Natural killer cell (primary cell): ENCODE measurements around the gene TECTB. TPM values are rescaled to one million over a fixed set of nuclear protein-coding genes. Genes with fewer than 3 reads are reported as not detected.

Experiments
- ATAC-seq, 3 donors: fragments of 150-1000 bp in 2 of 3; fragments of 200-7000 bp in 1 of 3; cut with Tn5 transposase; 1 replicate in 1 of 3; 2 replicates in 2 of 3; pipeline ENCODE4 v1.10.0; 2021; ENCODE audit warnings: mild to moderate bottlenecking in 2 of 3, moderate library complexity in 2 of 3
- DNase-seq, 2 donors: peaks; one replicate each; pipeline versions ENCODE4 v3.0.0 to v3.0.0-alpha.2; 2013 to 2021; ENCODE audit warnings: mixed read lengths in 1 of 2
- H3K27ac ChIP-seq: one replicate; pipeline ENCODE4 v1.5.1; 2013; ENCODE audit warnings: mild to moderate bottlenecking, low read length
- H3K27me3 ChIP-seq: one replicate; pipeline ENCODE4 v1.6.1; 2013; ENCODE audit warnings: low read length; ENCODE audit not compliant: control insufficient read depth, insufficient read depth
- H3K36me3 ChIP-seq: one replicate; pipeline ENCODE4 v1.6.1; 2013; ENCODE audit warnings: low read length; ENCODE audit not compliant: control insufficient read depth, insufficient read depth
- H3K4me1 ChIP-seq: one replicate; pipeline ENCODE4 v1.6.1; 2013; ENCODE audit warnings: low read length; ENCODE audit not compliant: control insufficient read depth, insufficient read depth
- H3K4me3 ChIP-seq: one replicate; pipeline ENCODE4 v1.5.1; 2013; ENCODE audit warnings: low read length
- H3K9me3 ChIP-seq: one replicate; pipeline ENCODE4 v1.6.1; 2013; ENCODE audit warnings: low read length; ENCODE audit not compliant: control insufficient read depth, insufficient read depth
- H3K27ac Mint-ChIP-seq, 2 donors: one replicate each; pipeline ENCODE4 v1.8.0; 2022; ENCODE audit warnings: mild to moderate bottlenecking in 2 of 2, mixed read lengths in 2 of 2, moderate library complexity in 1 of 2
- H3K27me3 Mint-ChIP-seq, 2 donors: one replicate each; pipeline ENCODE4 v1.8.0; 2022; ENCODE audit warnings: low read depth in 2 of 2, mixed read lengths in 2 of 2
- H3K36me3 Mint-ChIP-seq: one replicate; pipeline ENCODE4 v1.8.0; 2022; ENCODE audit warnings: mixed read lengths
- H3K4me1 Mint-ChIP-seq, 2 donors: one replicate each; pipeline ENCODE4 v1.8.0; 2022; ENCODE audit warnings: mixed read lengths in 2 of 2
- H3K4me3 Mint-ChIP-seq: one replicate; pipeline ENCODE4 v1.8.0; 2022; ENCODE audit warnings: mild to moderate bottlenecking, moderate library complexity, mixed read lengths
- H3K9me3 Mint-ChIP-seq, 2 donors: one replicate each; pipeline ENCODE4 v1.8.0; 2022; ENCODE audit warnings: mixed read lengths in 2 of 2
- CTCF ChIP-seq: fragments of 200-600 bp; IDR thresholded peaks from one replicate; pipeline ENCODE4 v1.8.0; 2022; ENCODE audit warnings: antibody characterized with exemption
- WGBS: methylation state at CpG from one replicate; pipeline ENCODE4 v1.1.7; 2013; ENCODE audit warnings: missing lambda C conversion rate; ENCODE audit not compliant: insufficient coverage; 5-methylcytosine and 5-hydroxymethylcytosine counted together
- intact Hi-C: fragments of 100-400 bp; cut with micrococcal nuclease; formaldehyde crosslinking; loops from one replicate; pipeline ENCODE4 v1.14.2; 2022
- total RNA-seq, 4 donors: library from RNA; stranded (reverse); fragments of 120-200 nt in 1 of 4; gene quantifications; one replicate each; pipeline versions ENCODE4 v1.2.3 to v1.2.4, GENCODE V29; 2013 to 2022

TECTB gene
- total RNA-seq, 3 donors from 2014 or later (not counting 1 experiment from before 2014, with no cell fraction given), result not detected

- no peak overlapping the region for H3K27ac Mint-ChIP-seq
- no peaks in the 10 kb centered on the region for H3K36me3 ChIP-seq
- no peak for ATAC-seq
- H3K4me3 Mint-ChIP-seq, result no peak overlapping the region
- intact Hi-C loops, result no loop called here
- no peaks in the 10 kb centered on the region for H3K36me3 Mint-ChIP-seq
- DNase-seq, result no peak
- H3K9me3 ChIP-seq, result no peaks in the 10 kb centered on the region
- no peaks in the 10 kb centered on the region for H3K9me3 Mint-ChIP-seq
- no peak overlapping the region for H3K4me3 ChIP-seq
- no peaks in the 10 kb centered on the region for H3K4me1 ChIP-seq
- no peak for TF ChIP-seq CTCF
- no peaks in the 10 kb centered on the region for H3K4me1 Mint-ChIP-seq
- H3K27me3 Mint-ChIP-seq, result peaks cover 6 to 15% of the 10 kb centered on the region in 2 donors
- H3K27me3 ChIP-seq, result no peaks in the 10 kb centered on the region
- H3K27ac ChIP-seq, result no peak overlapping the region
Observed at GRCh38 chr10:112259688-112260087, 23.5 kb upstream of the TECTB start.

- no peak overlapping the region for H3K27ac Mint-ChIP-seq
- H3K27me3 Mint-ChIP-seq, result peaks cover 6 to 15% of the 10 kb centered on the region in 2 donors
- no peak for DNase-seq
- H3K4me1 Mint-ChIP-seq, result no peaks in the 10 kb centered on the region
- intact Hi-C loops, result no loop called here
- no peak overlapping the region for H3K4me3 Mint-ChIP-seq
- no peak for TF ChIP-seq CTCF
- H3K9me3 Mint-ChIP-seq, result no peaks in the 10 kb centered on the region
- no peak overlapping the region for H3K4me3 ChIP-seq
- ATAC-seq, result no peak
- H3K27me3 ChIP-seq, result no peaks in the 10 kb centered on the region
- H3K4me1 ChIP-seq, result no peaks in the 10 kb centered on the region
- no peaks in the 10 kb centered on the region for H3K9me3 ChIP-seq
- H3K36me3 ChIP-seq, result no peaks in the 10 kb centered on the region
- WGBS, result 81% methylated on average over 4 of the region's 5 CpGs
- no peaks in the 10 kb centered on the region for H3K36me3 Mint-ChIP-seq
- H3K27ac ChIP-seq, result no peak overlapping the region
Observed at GRCh38 chr10:112260831-112261230, 22.4 kb upstream of the TECTB start.

GRCh38 chr10:112261281-112261822 lies 21.8 kb upstream of the TECTB start:
- WGBS, result 84% methylated on average over 4 of the region's 4 CpGs
- Histone ChIP-seq H3K9me3 (no peaks in the 10 kb centered on the region), H3K27ac (no peak overlapping the region), H3K4me1 (no peaks in the 10 kb centered on the region), H3K4me3 (no peak overlapping the region), H3K36me3 (no peaks in the 10 kb centered on the region), H3K27me3 (no peaks in the 10 kb centered on the region)
- no peak overlapping the region for H3K4me3 Mint-ChIP-seq
- TF ChIP-seq CTCF, result no peak
- no peak for DNase-seq
- no peaks in the 10 kb centered on the region for H3K36me3 Mint-ChIP-seq
- peaks cover 6 to 15% of the 10 kb centered on the region in 2 donors for H3K27me3 Mint-ChIP-seq
- H3K4me1 Mint-ChIP-seq, result no peaks in the 10 kb centered on the region
- H3K27ac Mint-ChIP-seq, result no peak overlapping the region
- no peak for ATAC-seq
- intact Hi-C loops, result no loop called here
- no peaks in the 10 kb centered on the region for H3K9me3 Mint-ChIP-seq

GRCh38 chr10:112262546-112262945 lies 20.7 kb upstream of the TECTB start:
- H3K36me3 Mint-ChIP-seq, result no peaks in the 10 kb centered on the region
- H3K36me3 ChIP-seq, result no peaks in the 10 kb centered on the region
- H3K27me3 Mint-ChIP-seq, result peaks cover 6 to 23% of the 10 kb centered on the region in 2 donors
- no peak for DNase-seq
- no peaks in the 10 kb centered on the region for H3K27me3 ChIP-seq
- H3K4me1 Mint-ChIP-seq, result no peaks in the 10 kb centered on the region
- H3K9me3 Mint-ChIP-seq, result no peaks in the 10 kb centered on the region
- H3K27ac ChIP-seq, result no peak overlapping the region
- no peak for TF ChIP-seq CTCF
- no peaks in the 10 kb centered on the region for H3K9me3 ChIP-seq
- intact Hi-C loops, result no loop called here
- no peaks in the 10 kb centered on the region for H3K4me1 ChIP-seq
- no peak overlapping the region for H3K27ac Mint-ChIP-seq
- 84% methylated on average over 6 of the region's 6 CpGs for WGBS
- H3K4me3 ChIP-seq, result no peak overlapping the region
- ATAC-seq, result no peak
- no peak overlapping the region for H3K4me3 Mint-ChIP-seq
